ENCODE data around the gene MSRB1. TPM values are rescaled to one million over a fixed set of nuclear protein-coding genes. Genes with fewer than 3 reads are reported as not detected.

Gene MSRB1
- total RNA-seq, 2 donors from 2014 or later = 20.6 to 23.5 TPM

GRCh38 chr16:1915732-1916639, 27.0 kb downstream of the MSRB1 start:
- Mint-ChIP-seq H3K4me1 (peaks cover 2% of the 10 kb centered on the region), H3K27ac (no peak overlapping the region), H3K36me3 (ENCODE audit: low read depth) (no peaks in the 10 kb centered on the region), H3K4me3 (no peak overlapping the region), H3K27me3 (ENCODE audit: insufficient read depth) (peaks cover 63% of the 10 kb centered on the region), H3K9me3 (no peaks in the 10 kb centered on the region)
- Histone ChIP-seq H3K9ac (ENCODE audit: extremely low read depth, low read length, poor library complexity, severe bottlenecking) (no peak overlapping the region), H3K27ac (ENCODE audit: low read depth, low read length) (no peak overlapping the region), H3K4me1 (ENCODE audit: control insufficient read depth, insufficient read depth, low read length) (no peaks in the 10 kb centered on the region), H3K4me3 (ENCODE audit: low read length) (no peak overlapping the region), H3K36me3 (ENCODE audit: control insufficient read depth, insufficient read depth, low read length) (no peaks in the 10 kb centered on the region), H3K9me3 (ENCODE audit: control insufficient read depth, low read length) (no peaks in the 10 kb centered on the region), H3K27me3 (ENCODE audit: control insufficient read depth, insufficient read depth, low read length, poor library complexity, severe bottlenecking) (peaks cover 71% of the 10 kb centered on the region)
- no peak for DNase-seq
- TF ChIP-seq, protein P1, sequence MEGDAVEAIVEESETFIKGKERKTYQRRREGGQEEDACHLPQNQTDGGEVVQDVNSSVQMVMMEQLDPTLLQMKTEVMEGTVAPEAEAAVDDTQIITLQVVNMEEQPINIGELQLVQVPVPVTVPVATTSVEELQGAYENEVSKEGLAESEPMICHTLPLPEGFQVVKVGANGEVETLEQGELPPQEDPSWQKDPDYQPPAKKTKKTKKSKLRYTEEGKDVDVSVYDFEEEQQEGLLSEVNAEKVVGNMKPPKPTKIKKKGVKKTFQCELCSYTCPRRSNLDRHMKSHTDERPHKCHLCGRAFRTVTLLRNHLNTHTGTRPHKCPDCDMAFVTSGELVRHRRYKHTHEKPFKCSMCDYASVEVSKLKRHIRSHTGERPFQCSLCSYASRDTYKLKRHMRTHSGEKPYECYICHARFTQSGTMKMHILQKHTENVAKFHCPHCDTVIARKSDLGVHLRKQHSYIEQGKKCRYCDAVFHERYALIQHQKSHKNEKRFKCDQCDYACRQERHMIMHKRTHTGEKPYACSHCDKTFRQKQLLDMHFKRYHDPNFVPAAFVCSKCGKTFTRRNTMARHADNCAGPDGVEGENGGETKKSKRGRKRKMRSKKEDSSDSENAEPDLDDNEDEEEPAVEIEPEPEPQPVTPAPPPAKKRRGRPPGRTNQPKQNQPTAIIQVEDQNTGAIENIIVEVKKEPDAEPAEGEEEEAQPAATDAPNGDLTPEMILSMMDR (conservative IDR thresholded peaks at IDR 0.05) = no peak
- 77% methylated on average over 12 to 25 of the region's 25 CpGs for WGBS, 2 experiments (ENCODE audit: insufficient coverage in 1 of 2, insufficient read length in 1 of 2)

- Mint-ChIP-seq H3K4me1 (peaks cover 2% of the 10 kb centered on the region), H3K27me3 (ENCODE audit: insufficient read depth) (peaks cover 53% of the 10 kb centered on the region), H3K27ac (no peak overlapping the region), H3K36me3 (ENCODE audit: low read depth) (no peaks in the 10 kb centered on the region), H3K9me3 (no peaks in the 10 kb centered on the region), H3K4me3 (no peak overlapping the region)
- H3K36me3 ChIP-seq (ENCODE audit: control insufficient read depth, insufficient read depth, low read length) = no peaks in the 10 kb centered on the region
- no peak for DNase-seq
- no peaks in the 10 kb centered on the region for H3K9me3 ChIP-seq (ENCODE audit: control insufficient read depth, low read length)
- H3K27me3 ChIP-seq (ENCODE audit: control insufficient read depth, insufficient read depth, low read length, poor library complexity, severe bottlenecking) = peaks cover 61% of the 10 kb centered on the region
- no peak overlapping the region for H3K4me3 ChIP-seq (ENCODE audit: low read length)
- 79 to 93% methylated on average over 2 to 8 of the region's 8 CpGs for WGBS, 2 experiments (ENCODE audit: insufficient coverage in 1 of 2, insufficient read length in 1 of 2)
- no peak overlapping the region for H3K9ac ChIP-seq (ENCODE audit: extremely low read depth, low read length, poor library complexity, severe bottlenecking)
- no peaks in the 10 kb centered on the region for H3K4me1 ChIP-seq (ENCODE audit: control insufficient read depth, insufficient read depth, low read length)
- TF ChIP-seq, protein P1 (conservative IDR thresholded peaks at IDR 0.05) = no peak
- H3K27ac ChIP-seq (ENCODE audit: low read depth, low read length) = no peak overlapping the region
These were observed 28.0 kb downstream of the MSRB1 start for GRCh38 chr16:1914988-1915387.

- H3K9me3 ChIP-seq (ENCODE audit: control insufficient read depth, low read length) = no peaks in the 10 kb centered on the region
- H3K27ac ChIP-seq (ENCODE audit: low read depth, low read length) = no peak overlapping the region
- no peak overlapping the region for H3K9ac ChIP-seq (ENCODE audit: extremely low read depth, low read length, poor library complexity, severe bottlenecking)
- Mint-ChIP-seq H3K27ac (no peak overlapping the region), H3K4me1 (peaks cover 2% of the 10 kb centered on the region), H3K36me3 (ENCODE audit: low read depth) (no peaks in the 10 kb centered on the region), H3K9me3 (no peaks in the 10 kb centered on the region), H3K4me3 (no peak overlapping the region), H3K27me3 (ENCODE audit: insufficient read depth) (peaks cover 45% of the 10 kb centered on the region)
- no peak for DNase-seq
- H3K4me1 ChIP-seq (ENCODE audit: control insufficient read depth, insufficient read depth, low read length) = no peaks in the 10 kb centered on the region
- TF ChIP-seq, protein P1 (conservative IDR thresholded peaks at IDR 0.05) = no peak
- no peaks in the 10 kb centered on the region for H3K36me3 ChIP-seq (ENCODE audit: control insufficient read depth, insufficient read depth, low read length)
- peaks cover 52% of the 10 kb centered on the region for H3K27me3 ChIP-seq (ENCODE audit: control insufficient read depth, insufficient read depth, low read length, poor library complexity, severe bottlenecking)
- no peak overlapping the region for H3K4me3 ChIP-seq (ENCODE audit: low read length)
- 79 to 94% methylated on average over 7 to 15 of the region's 15 CpGs for WGBS, 2 experiments (ENCODE audit: insufficient coverage in 1 of 2, insufficient read length in 1 of 2)
These were observed 28.9 kb downstream of the MSRB1 start for GRCh38 chr16:1914084-1914608.

Measured in endodermal cell (in vitro differentiated cells).